HG03354 (cell line): ENCODE data around the gene APCDD1L.
A peak's percentile ranks its signal among the peaks of the same experiment; 100 is the strongest.

Source experiments
- ATAC-seq: cut with Tn5 transposase; IDR thresholded peaks from one replicate; pipeline ENCODE4 v1.9.1; 2021; ENCODE audit warnings: mild to moderate bottlenecking; ENCODE audit not compliant: unreplicated experiment, poor library complexity, severe bottlenecking

The APCDD1L gene

DNA sequence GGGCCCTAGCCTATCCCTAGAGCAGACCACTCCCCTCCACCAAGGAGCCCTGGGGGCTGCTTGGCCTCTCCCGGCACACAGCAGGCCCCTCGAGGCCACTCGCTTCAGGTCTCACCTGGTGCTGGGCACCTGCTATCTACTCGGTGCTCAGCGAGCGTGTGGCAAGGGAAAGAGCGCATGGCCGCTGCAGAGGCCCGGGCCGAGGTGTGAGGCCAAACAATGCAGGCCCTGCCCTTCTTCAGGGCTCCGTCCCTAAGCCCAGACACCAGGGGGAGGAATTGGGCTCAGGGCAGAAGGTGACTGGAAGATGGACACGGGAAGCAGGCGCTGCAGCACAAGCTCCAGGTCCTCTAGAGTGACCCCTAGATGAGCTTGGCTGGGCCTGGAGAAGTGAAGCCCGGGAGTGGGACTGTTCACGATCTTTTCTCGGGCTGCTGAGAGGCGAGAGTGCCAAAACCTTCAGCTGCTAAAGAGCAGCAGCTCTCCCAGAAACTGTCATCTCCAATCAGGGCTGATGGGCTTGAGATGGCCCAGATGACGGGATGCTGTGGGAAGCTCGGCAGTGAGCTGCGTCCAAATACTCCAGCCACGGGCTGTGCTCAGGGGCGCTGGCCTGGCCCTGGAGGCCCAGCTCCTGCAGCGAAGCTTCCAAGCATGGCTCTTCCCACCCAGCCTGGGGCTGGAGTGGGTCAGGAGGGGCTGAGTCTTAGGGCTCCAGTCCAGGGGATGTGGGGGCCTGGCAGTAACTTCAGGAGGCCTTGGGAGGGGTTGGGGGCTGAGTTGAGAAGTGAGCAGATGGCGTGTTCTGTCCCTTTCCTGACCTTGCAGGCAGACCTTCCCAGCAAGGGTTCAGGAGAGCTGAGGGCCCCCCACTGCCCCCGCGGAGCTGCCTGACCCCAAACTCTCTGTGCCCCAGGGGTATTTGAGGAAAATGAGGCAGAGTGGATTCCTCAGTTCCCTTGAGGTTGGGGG, 43.7 kb downstream of the APCDD1L start:
- no peak for ATAC-seq

DNA sequence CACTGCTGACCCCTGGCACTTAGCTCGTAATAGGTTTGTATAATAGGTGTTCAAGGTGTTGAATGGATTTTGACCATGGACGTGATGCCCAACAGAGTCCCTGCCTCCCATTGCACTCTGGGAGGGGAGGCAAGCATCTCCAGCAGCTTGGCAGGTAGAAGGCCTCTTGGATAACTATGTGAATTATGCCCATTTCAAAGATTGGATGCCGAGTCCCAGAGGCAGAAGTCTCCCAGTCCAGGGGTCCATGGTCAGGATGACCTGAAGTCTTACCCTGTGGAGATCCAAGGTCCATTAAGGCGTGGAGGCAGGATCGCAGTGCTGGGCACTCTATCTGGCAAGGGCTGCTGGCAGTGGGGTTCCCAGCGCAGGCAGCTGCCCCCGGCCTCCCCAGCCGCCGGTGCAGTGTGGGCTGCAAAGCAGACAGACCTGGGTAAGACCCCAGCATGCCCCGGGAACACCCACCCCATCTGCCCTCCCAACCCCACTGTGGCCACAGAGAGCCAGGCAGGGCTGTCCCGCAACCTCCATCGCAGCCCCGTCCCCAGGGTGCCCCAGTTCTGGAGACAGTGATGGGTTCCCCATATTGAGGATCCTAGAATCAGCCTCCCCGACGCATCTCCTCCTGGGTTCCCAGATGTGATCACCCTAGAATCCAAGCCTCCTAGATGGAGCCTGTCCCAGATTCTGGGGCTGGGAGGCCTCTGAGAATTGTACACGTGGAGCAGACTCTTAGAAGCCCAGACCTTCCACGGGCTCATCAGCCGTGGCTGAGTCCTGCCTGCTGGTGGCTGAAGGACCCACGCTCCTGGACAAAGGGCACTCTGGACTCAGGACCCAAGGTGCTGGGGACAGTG, 44.6 kb downstream of the APCDD1L start:
- ATAC-seq, result no peak

DNA sequence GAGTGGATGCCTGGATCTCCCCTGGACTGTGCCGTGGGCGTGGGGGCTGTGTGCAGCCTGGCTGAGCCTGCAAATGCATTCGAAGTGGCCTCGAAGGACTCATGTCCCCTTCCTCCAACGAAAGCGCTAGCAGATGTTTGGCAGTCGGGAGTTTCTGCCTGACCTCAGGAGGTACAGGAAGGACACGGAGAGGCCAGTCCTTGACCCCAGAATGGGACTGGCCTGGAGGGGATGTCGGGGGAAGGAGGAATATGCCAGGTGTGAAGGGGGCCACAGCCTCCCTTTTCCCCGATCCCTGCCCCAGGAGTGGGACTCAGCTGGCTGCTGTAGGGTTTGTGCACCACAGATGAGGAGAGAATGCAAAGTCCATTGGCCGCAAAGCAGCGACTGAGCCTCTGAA, 45.6 kb downstream of the APCDD1L start:
- ATAC-seq, result no peak

DNA sequence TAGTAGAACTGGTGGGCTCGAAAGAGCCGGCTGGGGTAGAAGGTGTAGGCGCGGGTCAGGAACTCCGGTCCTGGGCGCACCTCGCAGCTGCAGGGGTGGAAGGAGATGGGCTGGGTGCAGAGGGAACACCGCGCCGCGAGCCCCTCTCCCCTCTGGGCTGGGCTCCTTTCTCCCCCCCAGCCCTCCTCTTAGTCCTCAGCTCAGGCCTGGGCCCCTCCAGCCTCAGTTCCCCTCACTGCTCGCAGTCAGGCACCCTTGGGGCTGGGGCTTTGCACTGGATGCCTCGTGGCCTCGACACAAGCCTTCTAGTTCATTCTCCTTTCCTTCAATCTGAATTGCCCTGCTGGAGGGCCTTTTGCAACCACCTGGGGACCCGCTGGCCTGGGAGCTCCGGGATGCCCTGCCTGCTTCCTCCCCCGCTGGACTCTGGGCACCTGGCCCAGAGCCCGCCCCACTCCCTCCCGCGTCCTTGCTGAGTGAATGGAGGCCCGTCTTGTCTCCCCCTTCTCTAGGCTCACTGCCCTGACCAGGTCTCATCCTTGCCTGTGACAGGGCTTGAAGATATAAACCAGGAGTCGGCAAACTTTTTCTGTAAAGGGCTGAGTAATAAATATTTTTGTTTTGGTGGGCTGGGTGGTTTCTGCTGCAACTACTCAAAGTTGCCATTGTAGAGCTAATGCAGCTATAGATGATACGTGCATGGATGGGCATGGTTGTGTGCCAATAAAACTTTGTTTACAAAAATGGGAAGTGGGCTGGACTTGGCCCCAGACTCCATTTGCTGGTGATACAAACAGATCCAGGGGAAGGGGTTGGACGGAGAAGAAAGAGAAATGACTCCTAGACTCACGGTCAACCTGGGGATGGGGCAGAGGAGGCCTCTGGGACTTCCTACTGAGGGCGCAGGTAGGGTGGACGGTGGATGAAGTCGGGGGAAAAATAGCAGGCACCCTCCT, 47.3 kb downstream of the APCDD1L start:
- no peak for ATAC-seq

DNA sequence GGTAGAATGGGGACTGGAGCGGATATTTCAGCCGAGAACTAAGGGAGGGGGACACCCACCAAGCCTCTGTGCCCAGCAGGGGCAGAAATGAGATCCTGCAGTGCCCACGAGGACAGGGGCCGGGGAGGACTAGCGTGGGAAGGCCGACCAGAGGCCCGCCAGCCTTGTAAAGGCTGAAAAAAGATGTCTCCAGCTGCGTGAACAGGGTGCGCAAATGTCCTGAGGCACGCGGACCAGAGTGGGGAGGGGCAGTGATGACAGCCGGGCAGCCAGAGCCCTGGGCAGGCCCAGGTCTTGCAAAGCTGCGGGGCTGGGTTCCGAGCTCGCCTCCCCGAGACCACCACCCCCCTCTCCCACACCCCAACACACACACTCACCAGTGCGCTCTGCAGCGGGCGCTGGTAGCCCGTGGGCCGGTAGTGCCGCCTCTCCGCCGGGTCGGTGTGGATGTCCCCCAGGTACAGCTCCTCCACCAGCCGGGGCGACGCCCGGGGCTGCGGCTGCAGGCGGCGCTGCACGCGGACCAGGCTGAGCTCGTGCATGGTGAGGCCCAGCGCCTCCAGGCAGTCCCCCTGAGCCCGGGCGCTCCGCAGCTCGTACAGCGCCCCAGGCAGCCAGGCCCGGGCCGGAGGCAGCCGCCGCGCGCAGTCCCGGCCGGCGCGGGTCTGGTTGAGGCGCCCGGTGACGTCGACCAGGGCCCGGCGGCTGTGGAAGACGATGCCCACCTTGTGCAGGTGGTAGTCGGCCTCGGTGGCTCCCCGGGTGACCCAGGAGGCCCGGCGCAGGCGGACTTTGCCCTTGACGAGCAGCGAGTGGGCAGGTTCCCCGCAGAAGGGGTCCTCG, 48.2 kb downstream of the APCDD1L start:
- no peak for ATAC-seq

DNA sequence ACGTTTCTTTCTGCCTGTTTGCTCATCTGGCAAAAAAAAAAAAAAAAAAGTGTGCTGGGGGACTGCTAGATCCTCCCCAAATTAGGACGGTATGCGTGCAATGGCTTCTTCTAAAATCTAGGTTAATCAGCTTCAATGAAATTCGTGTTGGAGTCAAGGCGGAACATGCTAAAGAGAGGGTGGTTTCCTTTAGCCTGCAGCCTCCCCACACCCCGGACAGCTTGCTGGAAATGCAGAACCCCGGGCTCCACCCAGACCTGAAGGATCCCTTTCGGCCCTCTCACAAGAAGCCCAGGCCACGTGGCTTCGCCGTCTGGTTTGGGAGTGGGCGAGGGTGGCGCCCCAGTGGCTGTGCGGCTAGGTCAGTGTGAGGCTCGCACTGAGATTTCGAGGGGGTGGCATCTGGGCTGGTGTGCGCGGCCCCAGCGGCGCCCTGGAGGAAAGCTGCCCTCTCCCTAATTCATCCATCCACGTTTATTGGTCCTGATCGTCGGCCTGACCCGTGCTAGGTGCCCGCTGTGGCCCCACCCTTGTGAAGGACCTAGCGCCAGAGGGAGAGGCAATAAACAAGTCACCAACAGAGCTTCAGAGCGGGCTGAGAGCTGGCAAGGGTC, 49.0 kb downstream of the APCDD1L start:
- no peak for ATAC-seq

DNA sequence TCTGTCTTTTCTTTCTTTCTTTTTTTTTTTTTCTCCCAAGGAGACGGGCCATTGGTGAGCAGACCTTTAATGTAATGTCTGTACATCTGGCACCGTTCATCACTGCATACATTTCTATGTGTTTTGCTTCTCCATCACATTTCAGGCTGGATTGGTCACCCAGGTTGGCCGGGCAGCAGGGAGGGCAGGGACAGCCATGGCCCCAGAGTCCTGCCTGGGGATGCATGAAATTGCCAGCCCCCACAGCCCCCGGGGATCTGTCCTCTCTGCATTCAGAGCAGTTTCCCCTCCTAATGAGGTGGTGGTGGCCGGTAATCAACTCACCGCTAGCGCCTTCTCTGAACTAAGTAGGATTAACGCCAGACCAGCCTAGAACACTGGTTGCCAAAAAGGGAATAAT, 50.4 kb downstream of the APCDD1L start:
- ATAC-seq, result no peak

DNA sequence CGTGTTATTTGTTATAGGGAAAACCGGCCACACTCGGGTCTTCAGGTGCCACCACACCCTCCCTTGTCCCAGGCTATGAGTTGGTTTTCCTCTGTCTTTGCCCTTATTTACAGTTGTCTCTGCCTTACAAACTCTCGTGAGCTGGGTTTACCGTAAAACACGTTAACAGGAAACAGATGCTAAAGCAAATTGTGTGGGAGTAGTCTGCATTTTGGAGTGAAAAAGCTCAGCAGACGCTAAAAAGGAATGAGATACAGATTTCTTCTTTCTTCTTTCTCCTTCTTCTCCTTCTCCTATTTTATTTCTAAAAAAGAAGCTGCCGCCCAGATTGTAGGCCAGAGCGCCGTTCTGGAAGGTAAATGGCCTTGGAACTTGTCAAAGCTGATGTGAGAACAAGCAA, 51.9 kb downstream of the APCDD1L start:
- ATAC-seq, result no peak

DNA sequence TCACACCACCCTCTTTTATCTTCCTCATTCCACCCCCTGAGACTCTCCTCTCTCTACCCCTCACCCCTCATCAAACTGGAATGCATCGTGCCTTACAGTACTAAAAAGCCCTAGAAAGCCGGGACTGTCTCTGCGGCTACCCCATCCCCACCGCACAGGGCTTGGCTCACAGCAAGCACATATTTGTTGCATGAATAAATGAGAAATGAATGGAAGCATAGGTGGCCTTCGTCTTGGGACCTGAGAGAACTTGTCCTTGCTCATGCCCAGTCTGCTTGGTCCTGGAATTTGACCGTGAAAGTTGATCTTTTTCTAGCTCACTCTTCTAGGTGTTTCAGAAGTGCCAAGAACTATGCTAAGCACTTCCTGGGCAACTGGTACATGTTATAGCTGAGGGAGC, 53.3 kb downstream of the APCDD1L start:
- ATAC-seq, result no peak

DNA sequence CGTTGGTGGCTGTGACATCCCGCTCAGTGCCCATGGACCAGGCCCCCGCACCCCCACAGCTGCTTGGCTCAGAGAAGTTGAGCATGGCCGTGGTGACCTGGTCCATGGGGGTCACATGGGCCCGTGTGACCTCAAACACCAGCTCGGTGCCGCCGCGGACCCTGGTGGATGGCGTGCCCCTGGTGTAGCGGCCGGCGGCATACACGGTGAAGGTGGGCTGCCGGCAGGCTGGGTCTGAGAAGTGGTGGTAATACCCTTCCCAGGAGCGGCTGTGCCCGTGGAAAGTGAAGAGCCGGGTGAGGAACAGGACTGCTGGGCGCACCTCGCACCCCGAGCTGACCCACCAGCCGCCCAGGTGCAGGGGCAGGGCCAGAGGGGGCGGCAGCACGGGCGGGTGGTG, 54.1 kb downstream of the APCDD1L start:
- no peak for ATAC-seq

DNA sequence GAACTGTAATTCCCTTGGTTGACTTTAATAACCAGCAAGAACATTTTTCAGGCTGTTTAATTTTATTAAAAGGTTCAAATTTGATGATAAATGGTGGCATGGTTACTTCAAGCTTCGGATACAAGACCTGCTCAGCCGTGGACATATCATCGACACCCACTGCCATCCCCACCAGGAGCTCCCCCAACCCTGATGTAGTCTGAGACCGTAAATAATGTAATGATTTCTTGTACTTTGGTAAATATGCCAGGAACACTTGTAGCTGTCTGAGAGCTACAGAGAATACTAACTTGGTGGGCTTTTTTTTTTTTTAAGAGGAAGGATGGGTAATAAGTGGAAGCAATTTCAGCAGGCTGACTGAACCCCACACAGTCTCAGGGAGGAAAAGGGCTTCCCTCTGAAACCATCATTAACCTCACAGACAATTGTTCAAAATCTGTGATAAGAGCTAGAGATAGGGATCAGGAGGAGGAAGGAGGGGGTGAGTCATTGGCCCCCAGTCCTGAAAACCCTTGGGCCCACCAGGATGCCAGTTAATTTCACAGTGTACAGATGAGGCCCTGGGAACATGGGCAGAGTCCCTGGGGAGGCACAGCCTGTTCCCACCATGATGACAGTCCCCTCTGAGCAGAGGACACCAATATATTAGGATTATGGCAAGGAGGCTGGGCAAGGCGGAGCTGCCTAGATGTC, 56.0 kb downstream of the APCDD1L start:
- peak; percentile 33 for ATAC-seq

DNA sequence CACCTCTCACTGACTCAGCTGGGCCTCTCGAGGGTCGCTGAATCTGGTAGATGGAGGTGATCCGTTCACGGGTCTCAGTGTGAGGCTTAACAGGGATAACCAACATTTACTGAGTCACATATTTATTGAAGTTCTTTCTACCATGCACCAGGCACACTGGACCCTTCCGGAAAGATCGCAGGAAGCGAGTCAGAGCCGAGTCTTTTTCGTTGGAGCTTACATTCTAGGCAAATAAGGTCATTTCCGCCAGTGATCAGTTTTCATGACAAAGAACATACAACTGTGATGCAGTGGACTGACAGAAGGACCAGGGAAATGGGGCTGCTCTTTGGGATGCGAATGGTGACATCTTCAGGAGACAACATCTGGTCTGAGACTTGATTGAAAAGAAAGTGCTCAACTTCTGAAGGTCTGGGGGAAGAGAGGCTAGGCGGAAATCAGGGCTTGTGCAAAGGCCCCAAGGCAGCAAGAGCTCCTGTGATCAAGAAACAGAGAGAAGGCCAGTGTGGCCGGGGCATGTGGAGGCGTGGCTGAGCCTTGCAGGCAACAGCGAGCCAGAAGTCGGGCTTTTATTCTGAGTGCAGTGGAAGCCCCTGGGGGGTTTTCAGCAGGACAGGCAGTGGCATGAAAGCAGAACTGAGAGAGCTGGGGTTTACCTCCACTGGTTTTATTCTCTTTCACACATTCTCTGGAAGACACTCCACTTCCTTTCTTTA, 56.7 kb downstream of the APCDD1L start:
- ATAC-seq, result peak; percentile 97

DNA sequence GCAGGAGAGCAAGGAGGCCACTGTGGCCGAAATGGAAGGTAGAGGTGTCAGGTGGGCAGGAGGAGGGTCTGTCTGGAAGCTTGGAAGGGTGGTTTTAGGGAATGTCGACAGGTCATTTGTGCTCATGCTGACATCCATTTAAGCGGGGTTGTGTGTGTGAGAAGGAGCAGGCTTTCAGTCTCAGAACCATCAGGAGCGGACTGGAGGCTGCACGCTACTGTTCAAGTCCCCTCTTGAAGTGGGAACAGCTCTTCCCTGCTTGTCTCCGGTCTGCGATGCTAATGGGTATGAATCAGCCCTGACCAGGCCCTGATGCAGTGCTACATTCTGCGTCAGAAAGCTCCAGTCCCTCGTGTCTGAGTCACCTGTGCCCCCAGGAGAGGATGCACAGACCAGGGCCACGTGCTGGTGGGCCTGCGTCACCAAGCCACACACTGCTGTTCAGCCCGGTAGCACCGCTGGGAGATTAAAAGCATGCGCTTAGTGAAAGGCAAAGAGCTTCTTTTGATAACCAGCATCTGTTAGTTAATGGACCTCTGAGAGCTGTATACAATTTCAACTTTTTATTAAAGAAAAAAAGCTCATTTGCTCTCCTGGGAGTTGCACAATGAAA, 58.0 kb downstream of the APCDD1L start:
- ATAC-seq, result no peak

DNA sequence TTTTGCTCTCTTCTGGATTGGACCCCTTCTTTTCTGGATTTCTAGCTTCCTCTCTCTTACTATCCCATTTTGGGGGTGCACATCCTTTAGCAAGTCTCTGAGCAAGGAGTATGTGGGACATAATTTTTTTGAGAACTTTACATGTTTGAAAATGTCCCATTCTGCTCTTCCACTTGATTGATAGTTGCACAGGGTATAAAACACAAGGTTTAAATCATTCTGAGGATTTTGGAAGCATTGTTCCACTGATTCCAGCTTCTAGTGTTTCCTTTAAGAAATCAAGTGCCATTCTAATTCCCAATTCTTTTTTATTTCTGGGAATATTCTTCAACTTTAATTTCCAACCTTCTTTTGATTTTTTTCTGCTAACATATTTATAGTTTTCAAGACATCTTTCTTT, 60.7 kb downstream of the APCDD1L start:
- no peak for ATAC-seq

DNA sequence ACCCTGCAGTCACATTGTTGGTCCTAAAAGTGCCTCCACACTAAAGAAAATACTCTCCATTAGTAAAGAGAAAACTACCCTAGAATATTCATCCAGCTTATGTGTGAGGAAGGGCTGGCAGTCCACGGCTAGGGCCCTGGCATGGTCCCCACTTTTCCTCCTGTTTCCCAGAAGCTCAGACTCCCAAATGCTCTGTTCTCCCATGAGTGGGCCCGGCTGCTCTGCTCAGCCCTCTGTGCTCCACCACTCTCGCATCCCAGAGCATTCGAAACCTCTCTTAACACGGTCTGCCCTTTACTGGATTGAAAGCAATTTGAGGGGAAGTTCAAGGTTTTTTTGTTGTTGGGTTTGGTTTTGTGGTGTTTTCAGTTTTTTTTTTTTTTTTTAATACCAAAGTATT, 61.8 kb downstream of the APCDD1L start:
- no peak for ATAC-seq

DNA sequence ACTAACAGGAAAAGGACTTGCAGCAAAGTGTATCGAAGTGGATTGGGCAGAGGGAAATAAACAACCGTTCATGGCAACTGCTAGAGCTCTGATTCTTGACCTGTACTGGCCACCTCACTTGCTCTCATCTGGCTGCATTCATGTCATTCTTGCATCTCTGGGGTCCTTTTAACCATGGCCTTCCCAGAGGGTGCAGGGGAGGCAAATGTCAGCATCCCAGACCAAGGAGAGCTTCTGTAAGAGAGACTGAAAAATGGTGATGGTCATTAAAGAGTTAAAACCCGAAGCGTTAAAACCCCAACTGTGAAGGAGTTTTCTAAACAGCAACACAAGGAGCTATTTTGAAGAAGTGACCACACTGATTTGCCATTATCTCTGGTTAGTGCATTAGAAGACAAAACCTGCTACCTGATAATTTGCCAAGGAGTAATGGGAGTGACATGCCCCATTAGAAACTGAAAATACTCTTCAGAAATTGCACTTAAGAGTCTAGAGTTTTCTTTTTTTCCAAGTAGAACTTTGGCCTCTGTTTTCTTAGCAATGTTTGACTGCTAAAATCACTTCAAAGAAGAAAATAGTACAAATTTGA, 62.4 kb downstream of the APCDD1L start:
- no peak for ATAC-seq
